Esophagus squamous epithelium (tissue), 4 donors: Measurements from ENCODE around the gene ANO2.

Experiments
- CTCF ChIP-seq, 6 experiments: fragments of 450-650 bp in 4 of 6; fragments of 200-600 bp in 2 of 6; sonication (generic) in 2 of 6; IDR thresholded peaks; one replicate each; pipeline ENCODE4 v1.5.1; 2016 to 2019; ENCODE audit warnings: antibody characterized with exemption in 6 of 6, mild to moderate bottlenecking in 4 of 6, moderate library complexity in 4 of 6
- POLR2A ChIP-seq, 4 donors: fragments of 450-650 bp; IDR thresholded peaks; one replicate each; pipeline ENCODE4 v1.6.1; 2017; ENCODE audit warnings: antibody characterized with exemption in 4 of 4, mild to moderate bottlenecking in 4 of 4, moderate library complexity in 3 of 4

GRCh38 chr12:5778821-5779220 is 166.2 kb downstream of the ANO2 start:
- TF ChIP-seq CTCF (IDR thresholded peaks at IDR 0.05) (no peak), POLR2A (IDR thresholded peaks at IDR 0.05) (no peak)
